Measurements from ENCODE around the gene MTARC2. TPM values are rescaled to one million over a fixed set of nuclear protein-coding genes. Genes with fewer than 3 reads are reported as not detected.

The MTARC2 gene
- total RNA-seq, 1 experiment from 2014 or later: 16.5 TPM

- no peak for TF ChIP-seq CTCF (IDR thresholded peaks at IDR 0.05; ENCODE audit: insufficient read depth in 1 of 2, low read depth in 1 of 2, low read length in 1 of 2, severe bottlenecking in 1 of 2, unreplicated experiment in 1 of 2)
- Histone ChIP-seq H3K36me3 (ENCODE audit: control insufficient read depth, insufficient read depth, low read length) (no peaks in the 10 kb centered on the region), H3K9me3 (no peaks in the 10 kb centered on the region), H3K4me1 (no peaks in the 10 kb centered on the region), H3K27me3 (replicated peaks; ENCODE audit: control insufficient read depth, insufficient read depth, low read length) (no peaks in the 10 kb centered on the region), H3K4me3 (ENCODE audit: low read depth, low read length) (no peak overlapping the region)
- BruUV-seq (replicated peaks): no TSS peak
- DNase-seq: no peak
- no peaks in the 10 kb centered on the region for H3K27me3 Mint-ChIP-seq (ENCODE audit: insufficient read depth, unreplicated experiment)
- peaks cover 5% of the 10 kb centered on the region for H3K4me1 Mint-ChIP-seq (ENCODE audit: low read depth, unreplicated experiment)
- H3K4me3 Mint-ChIP-seq (ENCODE audit: unreplicated experiment): no peak overlapping the region
- peaks cover 4% of the 10 kb centered on the region for H3K36me3 Mint-ChIP-seq (ENCODE audit: insufficient read depth, unreplicated experiment)
- POLR2A ChIA-PET: no interaction called here
- no peaks in the 10 kb centered on the region for H3K9me3 Mint-ChIP-seq (ENCODE audit: unreplicated experiment)
- CTCF ChIA-PET: no interaction called here
- H3K27ac Mint-ChIP-seq (ENCODE audit: unreplicated experiment): no peak overlapping the region
- intact Hi-C loops (cut with micrococcal nuclease; ENCODE audit: unreplicated experiment): no loop called here
These were observed 79.5 kb downstream of the MTARC2 start for GRCh38 chr1:220827445-220828178.

GRCh38 chr1:220828179-220828490, 80.0 kb downstream of the MTARC2 start:
- Histone ChIP-seq H3K9me3 (no peaks in the 10 kb centered on the region), H3K27me3 (replicated peaks; ENCODE audit: control insufficient read depth, insufficient read depth, low read length) (no peaks in the 10 kb centered on the region), H3K4me3 (ENCODE audit: low read depth, low read length) (no peak overlapping the region), H3K4me1 (no peaks in the 10 kb centered on the region), H3K36me3 (ENCODE audit: control insufficient read depth, insufficient read depth, low read length) (no peaks in the 10 kb centered on the region)
- no peak for DNase-seq
- no TSS peak for BruUV-seq (replicated peaks)
- Mint-ChIP-seq H3K9me3 (ENCODE audit: unreplicated experiment) (no peaks in the 10 kb centered on the region), H3K36me3 (ENCODE audit: insufficient read depth, unreplicated experiment) (peaks cover 4% of the 10 kb centered on the region), H3K27me3 (ENCODE audit: insufficient read depth, unreplicated experiment) (no peaks in the 10 kb centered on the region), H3K27ac (ENCODE audit: unreplicated experiment) (no peak overlapping the region), H3K4me3 (ENCODE audit: unreplicated experiment) (no peak overlapping the region), H3K4me1 (ENCODE audit: low read depth, unreplicated experiment) (peaks cover 5% of the 10 kb centered on the region)
- intact Hi-C loops (cut with micrococcal nuclease; ENCODE audit: unreplicated experiment): no loop called here
- ChIA-PET POLR2A (no interaction called here), CTCF (no interaction called here)
- no peak for TF ChIP-seq CTCF (IDR thresholded peaks at IDR 0.05; ENCODE audit: insufficient read depth in 1 of 2, low read depth in 1 of 2, low read length in 1 of 2, severe bottlenecking in 1 of 2, unreplicated experiment in 1 of 2)

GRCh38 chr1:220828950-220829586, 80.9 kb downstream of the MTARC2 start:
- BruUV-seq (replicated peaks): no TSS peak
- Mint-ChIP-seq H3K9me3 (ENCODE audit: unreplicated experiment) (no peaks in the 10 kb centered on the region), H3K4me1 (ENCODE audit: low read depth, unreplicated experiment) (peaks cover 3% of the 10 kb centered on the region), H3K27ac (ENCODE audit: unreplicated experiment) (no peak overlapping the region), H3K4me3 (ENCODE audit: unreplicated experiment) (no peak overlapping the region), H3K36me3 (ENCODE audit: insufficient read depth, unreplicated experiment) (peaks cover 4% of the 10 kb centered on the region), H3K27me3 (ENCODE audit: insufficient read depth, unreplicated experiment) (peaks cover 2% of the 10 kb centered on the region)
- ChIA-PET POLR2A (no interaction called here), CTCF (no interaction called here)
- H3K4me3 ChIP-seq (ENCODE audit: low read depth, low read length): no peak overlapping the region
- no peaks in the 10 kb centered on the region for H3K9me3 ChIP-seq
- no peak for TF ChIP-seq CTCF (IDR thresholded peaks at IDR 0.05; ENCODE audit: insufficient read depth in 1 of 2, low read depth in 1 of 2, low read length in 1 of 2, severe bottlenecking in 1 of 2, unreplicated experiment in 1 of 2)
- DNase-seq: no peak
- H3K36me3 ChIP-seq (ENCODE audit: control insufficient read depth, insufficient read depth, low read length): no peaks in the 10 kb centered on the region
- intact Hi-C loops (cut with micrococcal nuclease; ENCODE audit: unreplicated experiment): no loop called here
- H3K27me3 ChIP-seq (replicated peaks; ENCODE audit: control insufficient read depth, insufficient read depth, low read length): no peaks in the 10 kb centered on the region; the same call in 1 of the 2 replicates
- no peaks in the 10 kb centered on the region for H3K4me1 ChIP-seq

Measured in Caco-2 (cell line).